ENCODE data around the gene LTO1. TPM values are rescaled to one million over a fixed set of nuclear protein-coding genes. Genes with fewer than 3 reads are reported as not detected.

Gene LTO1
- total RNA-seq, 1 experiment from 2014 or later, result 9.7 TPM

DNA sequence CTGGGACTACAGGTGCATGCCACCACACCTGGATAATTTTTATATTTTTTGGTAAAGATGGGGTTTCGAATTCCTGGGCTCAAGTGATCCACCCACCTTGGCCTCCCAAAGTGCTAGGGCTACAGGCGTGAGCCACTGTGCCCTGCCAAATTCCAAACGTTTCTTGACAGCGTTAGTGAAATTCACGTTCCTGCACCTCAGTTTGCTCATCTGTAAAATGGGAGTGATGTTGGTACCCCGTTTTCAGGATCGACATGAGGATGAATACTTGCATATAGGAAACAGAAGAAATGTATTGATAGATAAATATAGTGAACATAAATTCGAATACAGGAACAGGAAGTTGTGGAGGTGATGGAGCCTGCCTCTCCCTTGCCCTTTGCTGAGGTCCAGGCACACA lies 10.2 kb upstream of the LTO1 start:
- no peak for DNase-seq (ENCODE audit: low read depth)
- in situ Hi-C loops (cut with HindIII; ENCODE audit: low pct_unique_long_range_greater_than_20kb, low sequenced_read_pairs), result no loop called here

DNA sequence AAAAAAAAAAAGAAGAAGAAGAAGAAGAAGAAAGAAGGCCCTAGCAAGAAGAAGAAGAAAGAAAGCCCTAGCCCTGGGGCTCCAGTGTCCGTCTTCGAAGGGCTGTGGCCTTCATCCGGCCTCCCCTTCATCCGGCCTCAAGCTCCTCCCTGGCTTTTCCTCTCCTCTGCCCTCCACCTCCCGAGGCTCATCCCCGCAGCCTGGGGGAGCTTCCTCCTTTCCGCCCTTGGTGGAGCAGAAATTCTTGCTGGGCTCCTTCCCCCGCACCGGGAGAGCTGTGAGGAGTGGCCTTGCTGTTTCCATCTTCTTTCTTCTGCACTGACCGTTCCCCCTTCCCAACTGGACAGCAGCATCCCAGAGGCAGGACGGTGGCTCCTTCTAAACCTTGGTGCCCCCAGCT lies 9.5 kb upstream of the LTO1 start:
- in situ Hi-C loops (cut with HindIII; ENCODE audit: low pct_unique_long_range_greater_than_20kb, low sequenced_read_pairs), result no loop called here
- DNase-seq (ENCODE audit: low read depth), result no peak

DNA sequence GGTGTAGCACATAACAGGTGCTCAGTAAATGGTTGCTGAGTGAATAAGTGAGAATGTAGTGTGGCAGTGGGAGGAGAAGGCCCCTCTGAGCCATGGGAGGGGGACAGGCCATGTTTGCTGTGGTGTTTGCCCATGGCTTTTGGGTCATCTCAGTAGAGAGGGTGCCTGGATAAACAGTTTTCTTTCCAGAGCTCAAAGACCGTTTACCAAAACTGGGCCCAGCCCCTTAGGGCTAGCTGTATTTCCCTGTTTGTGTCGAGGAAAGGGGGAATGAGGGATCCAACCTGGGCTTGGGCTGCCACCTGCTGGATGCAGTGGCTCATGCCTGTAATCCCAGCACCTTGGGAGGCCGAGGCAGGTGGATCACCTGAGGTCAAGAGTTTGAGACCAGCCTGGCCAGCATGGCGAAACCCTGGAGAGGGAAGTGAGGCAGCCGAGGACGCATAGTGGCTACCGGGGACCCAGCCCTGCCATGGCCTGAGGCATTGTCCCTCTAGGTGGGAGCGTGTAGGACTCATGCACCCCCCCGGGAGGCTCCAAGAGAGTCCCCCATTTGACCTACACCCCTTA lies 8.7 kb upstream of the LTO1 start:
- in situ Hi-C loops (cut with HindIII; ENCODE audit: low pct_unique_long_range_greater_than_20kb, low sequenced_read_pairs), result no loop called here
- DNase-seq (ENCODE audit: low read depth), result no peak

DNA sequence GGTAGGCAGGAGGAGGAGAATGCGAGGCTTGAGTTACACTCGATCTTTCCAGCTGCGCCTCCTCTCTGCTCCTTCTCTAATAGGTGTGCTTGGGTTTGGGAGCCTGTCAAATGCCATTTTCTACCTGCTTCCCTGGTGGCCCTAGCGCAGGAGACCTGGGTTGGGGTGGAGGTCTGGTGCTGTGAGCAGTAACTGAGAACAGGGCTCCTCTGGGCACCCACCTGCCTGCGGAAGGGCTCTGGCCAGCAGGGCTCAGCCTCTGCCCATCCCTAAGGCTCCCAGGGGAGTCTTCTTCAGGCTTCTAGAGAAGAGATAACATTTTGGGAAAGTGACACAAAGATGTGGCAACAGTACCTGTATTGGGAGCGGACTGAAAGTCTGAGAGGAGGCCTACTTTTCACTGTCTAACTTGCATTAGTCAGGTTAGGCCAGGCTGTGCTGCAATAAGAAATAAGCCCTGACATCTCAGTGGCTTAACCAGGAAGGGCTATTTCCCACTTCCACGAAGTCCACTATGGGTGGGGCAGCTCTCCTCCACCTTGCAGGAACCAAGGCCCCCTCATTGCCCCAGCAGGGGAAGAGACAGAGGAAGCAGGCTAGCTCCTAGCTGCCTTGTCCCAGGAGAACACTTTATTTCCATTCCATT lies 7.7 kb upstream of the LTO1 start:
- in situ Hi-C loops (cut with HindIII; ENCODE audit: low pct_unique_long_range_greater_than_20kb, low sequenced_read_pairs), result no loop called here
- DNase-seq (ENCODE audit: low read depth), result no peak

DNA sequence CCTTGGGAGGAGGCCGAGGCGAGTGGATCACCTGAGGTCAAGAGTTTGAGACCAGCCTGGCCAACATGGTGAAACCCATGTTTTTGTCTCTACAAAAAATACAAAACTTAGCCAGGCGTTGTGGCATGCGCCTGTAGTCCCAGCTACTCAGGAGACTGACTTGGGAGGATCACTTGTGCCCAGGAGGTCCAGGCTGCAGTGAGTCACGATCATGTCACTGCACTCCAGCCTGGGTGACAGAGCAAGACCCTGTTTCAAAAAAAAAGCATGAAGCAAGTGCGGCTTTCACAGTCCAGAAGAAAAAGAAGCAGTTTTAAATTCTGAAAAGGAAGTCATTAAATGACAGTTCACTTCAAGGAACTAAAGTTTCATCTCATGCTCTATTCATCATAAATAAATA lies 7.1 kb upstream of the LTO1 start:
- DNase-seq (ENCODE audit: low read depth), result peak; percentile 52
- in situ Hi-C loops (cut with HindIII; ENCODE audit: low pct_unique_long_range_greater_than_20kb, low sequenced_read_pairs), result no loop called here

DNA sequence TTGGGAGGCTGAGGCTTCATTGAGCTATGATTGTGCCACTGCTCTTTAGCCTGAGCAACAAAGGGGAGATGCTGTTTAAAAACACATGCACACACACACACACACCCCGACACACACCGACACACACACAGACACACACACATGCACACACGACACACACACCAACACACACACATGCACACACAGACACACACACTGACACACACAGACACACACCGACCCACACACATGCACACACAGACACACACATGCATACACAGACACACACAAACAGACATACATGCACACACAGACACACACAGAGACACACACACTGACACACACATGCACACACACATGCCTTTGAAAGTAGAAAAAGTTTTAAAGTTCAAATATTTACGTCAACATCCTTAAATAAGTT lies 5.5 kb upstream of the LTO1 start:
- in situ Hi-C loops (cut with HindIII; ENCODE audit: low pct_unique_long_range_greater_than_20kb, low sequenced_read_pairs), result no loop called here

DNA sequence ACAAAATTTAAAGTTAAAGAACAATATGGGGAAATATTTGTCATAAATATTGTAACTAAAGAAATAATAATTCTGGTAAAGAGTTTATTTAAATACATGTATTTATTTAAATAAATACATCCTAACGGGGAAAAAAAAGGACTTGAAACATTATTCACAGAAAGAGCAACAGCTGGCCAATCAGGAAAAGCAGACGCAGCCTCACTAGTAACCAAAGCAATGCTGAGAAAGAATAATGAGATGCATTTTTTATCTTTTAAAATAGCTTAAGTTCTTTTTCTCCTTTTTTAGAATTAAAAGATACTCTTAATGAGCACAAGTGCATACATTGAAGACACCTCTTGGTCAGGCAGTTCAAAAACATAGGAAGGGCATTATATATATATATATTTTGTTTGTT lies 2.6 kb upstream of the LTO1 start:
- no peak for DNase-seq (ENCODE audit: low read depth)
- in situ Hi-C loops (cut with HindIII; ENCODE audit: low pct_unique_long_range_greater_than_20kb, low sequenced_read_pairs), result no loop called here

More for the DNA sequence above, 5.5 kb upstream of the LTO1 start:
- DNase-seq (ENCODE audit: low read depth), result no peak

DNA sequence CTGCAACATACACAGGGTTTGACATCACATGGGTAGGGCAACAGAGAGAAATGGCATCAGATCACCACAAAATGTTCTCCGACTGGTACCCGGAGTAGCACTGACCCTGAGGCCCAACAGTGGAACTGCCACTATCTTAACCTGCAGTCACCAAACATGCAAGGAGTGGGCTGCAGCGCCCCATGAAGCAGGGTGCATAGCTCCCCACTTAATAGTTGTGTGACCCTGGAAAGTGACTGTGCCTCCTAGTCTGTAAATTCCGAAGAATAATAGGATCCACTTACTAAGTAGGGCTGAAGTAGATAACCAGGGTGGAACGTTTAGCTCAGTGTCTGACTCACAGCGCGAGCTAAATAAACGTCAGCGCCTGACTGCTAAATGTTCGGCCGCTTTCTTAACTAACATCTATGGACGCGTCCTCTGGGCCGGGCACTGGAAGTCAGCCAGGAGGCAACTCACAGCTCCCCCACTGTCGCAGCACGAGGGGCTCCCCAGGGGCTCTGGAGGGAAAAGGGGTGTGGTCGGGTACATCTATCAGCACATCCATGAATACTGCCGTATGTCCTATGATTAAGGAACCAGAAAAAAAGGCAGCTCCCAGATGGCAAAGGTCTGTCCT lies 777 bp downstream of the LTO1 start:
- DNase-seq (ENCODE audit: low read depth), result no peak
- in situ Hi-C loops (cut with HindIII; ENCODE audit: low pct_unique_long_range_greater_than_20kb, low sequenced_read_pairs), result loop anchor here (25.0 kb wide), 1 partner anchor 562 kb away; no protein-coding TSS in a partner anchor

DNA sequence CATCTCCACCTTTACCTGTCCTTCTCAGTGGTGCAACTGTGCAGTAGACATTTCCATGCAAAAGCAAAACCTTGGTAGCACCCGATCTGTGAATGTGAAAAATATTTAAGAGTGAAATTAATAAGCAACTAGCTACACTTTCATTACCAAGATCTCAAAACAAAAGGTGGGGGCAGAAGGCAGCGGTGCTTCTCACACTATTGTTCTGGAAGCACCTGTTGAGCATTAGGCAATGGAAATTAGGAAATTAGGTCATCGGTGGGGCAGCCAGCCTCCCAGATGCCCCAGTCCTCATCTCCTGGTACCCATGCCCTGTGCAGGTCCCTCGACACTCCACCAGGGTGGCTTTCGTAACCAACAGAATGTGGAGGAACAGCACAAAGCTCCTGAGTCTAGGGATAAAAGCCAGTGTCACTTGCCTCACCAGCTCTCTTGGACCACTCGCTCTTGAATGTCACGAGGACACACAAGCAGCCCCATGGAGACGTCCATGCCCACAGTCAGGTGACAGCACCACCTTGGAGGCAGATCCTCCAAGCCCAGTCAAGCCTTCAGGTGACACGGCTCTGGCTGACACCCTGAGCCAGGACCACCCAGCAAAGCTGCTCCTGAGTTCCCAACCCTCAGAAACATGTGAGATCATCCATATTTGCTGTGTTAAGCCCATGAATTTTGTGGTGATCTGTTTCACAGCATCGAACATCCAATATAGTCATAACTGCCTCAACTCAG lies 3.3 kb downstream of the LTO1 start:
- no peak for DNase-seq (ENCODE audit: low read depth)
- in situ Hi-C loops (cut with HindIII; ENCODE audit: low pct_unique_long_range_greater_than_20kb, low sequenced_read_pairs), result loop anchor here (25.0 kb wide), 1 partner anchor 560 kb away; no protein-coding TSS in a partner anchor

DNA sequence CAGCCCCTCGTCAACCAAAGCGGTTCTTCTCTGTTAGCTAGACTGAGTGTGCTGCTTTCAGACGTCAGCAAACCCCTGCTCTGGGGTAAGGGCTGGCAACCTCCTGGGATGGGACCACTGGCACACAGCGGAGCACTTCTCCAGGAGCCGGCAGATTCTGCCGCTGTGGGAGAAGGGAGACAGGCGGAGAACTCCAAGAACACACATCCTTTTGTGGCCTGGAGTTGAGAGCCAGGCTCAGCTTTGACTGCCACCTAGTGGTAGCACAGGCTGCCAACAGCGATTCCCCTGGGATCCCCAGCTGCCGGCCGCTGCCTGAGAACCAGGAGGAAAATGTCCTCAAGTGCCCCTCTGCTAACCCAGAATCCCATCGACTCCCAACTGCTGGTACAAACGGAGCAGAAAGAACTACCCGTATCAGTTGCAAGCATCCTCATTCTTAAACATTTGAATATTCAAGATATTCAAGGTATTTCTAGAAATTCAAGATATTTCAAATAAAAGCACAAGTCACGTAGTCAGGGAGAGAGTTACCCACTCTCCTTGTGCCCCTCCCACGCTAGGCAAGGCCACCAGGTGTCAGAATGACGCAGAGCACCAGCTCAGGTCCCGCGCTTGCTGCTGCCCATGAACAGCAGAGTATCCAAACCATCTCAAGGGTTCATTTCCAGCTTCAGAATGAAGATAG lies 4.9 kb downstream of the LTO1 start:
- in situ Hi-C loops (cut with HindIII; ENCODE audit: low pct_unique_long_range_greater_than_20kb, low sequenced_read_pairs), result loop anchor here (25.0 kb wide), 1 partner anchor 558 kb away; no protein-coding TSS in a partner anchor
- peak; percentile 53 for DNase-seq (ENCODE audit: low read depth)

DNA sequence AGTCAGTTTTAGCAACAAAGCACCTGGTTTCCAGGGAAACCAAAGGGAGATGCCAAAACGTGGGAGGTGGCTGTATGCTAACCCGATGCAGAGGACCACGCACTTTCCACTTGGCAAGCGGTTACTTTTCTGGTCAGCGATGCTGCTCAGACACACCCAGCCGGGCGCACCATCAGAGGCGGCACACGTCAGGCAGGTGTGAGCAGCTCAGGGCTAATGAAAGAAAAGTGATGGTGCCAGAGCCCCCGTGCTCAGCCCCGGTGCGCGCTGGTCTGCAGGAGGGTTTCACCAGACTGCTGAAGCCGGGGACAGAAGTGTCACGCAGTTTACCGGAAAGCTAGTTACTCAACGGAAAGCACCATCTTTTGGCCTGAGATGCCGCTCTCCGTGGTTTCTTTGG lies 5.7 kb downstream of the LTO1 start:
- no peak for DNase-seq (ENCODE audit: low read depth)
- in situ Hi-C loops (cut with HindIII; ENCODE audit: low pct_unique_long_range_greater_than_20kb, low sequenced_read_pairs), result loop anchor here (25.0 kb wide), 1 partner anchor 557 kb away; no protein-coding TSS in a partner anchor

DNA sequence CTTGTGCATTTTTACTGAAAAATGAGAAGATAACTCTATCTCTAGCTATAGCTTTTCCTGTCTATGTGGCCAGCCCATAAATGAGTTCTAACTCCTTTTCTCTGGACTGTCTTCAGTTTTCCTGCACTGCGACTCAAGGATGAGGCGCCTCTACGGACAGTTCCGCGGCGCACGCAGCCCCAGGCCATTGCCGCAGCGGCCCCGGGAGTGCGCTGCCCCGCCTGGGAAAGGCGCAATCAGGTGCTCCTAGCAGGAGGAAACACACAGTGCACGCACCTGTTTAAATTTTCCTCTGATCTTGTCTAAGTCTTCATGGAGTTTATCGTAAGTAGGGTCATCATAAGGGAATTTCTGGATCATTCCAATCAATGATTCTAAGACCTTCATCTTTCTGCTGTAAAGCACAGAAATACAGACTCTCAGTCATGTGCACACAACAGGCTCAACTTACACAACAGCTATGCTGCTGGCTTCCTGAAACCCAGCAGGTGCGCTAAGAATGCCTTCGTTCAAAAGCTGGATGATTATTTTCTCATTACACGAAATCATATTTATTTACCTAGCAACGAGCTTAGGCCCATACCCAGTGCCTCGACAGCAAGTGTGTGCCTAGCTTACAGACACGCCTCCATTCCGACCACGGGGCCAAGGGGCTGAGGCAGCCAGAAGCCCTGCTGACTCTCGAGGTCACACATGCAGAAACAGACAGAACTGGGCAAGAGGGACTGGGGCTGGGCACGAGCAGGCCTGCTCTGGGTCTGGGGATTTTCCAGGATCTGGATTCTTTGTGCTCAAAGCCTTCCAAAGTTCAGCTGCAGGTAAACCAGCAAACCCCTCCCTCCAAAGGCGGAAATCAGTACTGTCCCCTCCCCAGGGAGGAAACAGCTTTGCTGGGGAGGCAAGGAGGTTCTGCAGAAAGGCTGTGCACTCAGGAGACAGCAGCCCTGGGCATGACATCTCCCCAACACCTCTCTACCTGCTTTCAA lies 7.2 kb downstream of the LTO1 start:
- DNase-seq (ENCODE audit: low read depth), result no peak
- in situ Hi-C loops (cut with HindIII; ENCODE audit: low pct_unique_long_range_greater_than_20kb, low sequenced_read_pairs), result loop anchor here (25.0 kb wide), 1 partner anchor 556 kb away; no protein-coding TSS in a partner anchor

DNA sequence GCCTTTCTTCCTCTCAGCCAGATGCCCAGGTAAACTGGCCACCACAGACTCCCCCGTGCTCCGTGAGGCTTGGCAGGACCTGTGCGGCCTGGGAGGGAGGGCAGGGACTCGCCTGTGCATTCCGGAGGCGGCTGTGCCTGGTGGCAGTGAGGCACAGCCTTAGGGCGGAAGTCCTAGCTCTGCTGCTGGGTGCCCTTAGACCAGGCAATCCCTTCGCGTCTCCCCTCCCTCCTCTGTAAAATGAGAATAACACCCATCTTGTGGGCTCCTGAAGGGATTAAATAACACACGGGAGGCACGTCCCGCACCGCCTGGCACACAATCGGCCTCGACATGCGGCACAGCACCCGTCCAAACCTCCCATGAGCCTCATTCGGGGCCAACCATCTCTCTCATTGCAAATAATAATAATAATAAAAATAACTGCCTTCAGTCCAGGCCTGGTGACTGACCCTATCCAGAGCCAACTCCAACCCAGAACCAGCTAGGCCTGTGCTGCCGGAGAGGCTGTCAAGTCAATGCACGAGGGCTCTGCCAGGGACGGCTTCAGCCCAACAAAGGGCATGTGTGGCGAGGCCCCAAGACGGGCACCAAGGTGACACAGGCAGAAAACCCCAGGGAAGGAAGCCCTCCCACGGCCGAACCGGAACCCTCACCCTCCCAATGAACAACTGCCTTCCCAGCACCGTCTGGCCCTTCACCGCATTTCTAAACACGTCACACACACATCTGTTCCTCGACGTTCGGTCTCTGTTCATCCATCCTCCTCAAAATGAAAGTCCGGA lies 8.2 kb downstream of the LTO1 start:
- in situ Hi-C loops (cut with HindIII; ENCODE audit: low pct_unique_long_range_greater_than_20kb, low sequenced_read_pairs), result loop anchor here (25.0 kb wide), 1 partner anchor 555 kb away; no protein-coding TSS in a partner anchor
- DNase-seq (ENCODE audit: low read depth), result no peak

DNA sequence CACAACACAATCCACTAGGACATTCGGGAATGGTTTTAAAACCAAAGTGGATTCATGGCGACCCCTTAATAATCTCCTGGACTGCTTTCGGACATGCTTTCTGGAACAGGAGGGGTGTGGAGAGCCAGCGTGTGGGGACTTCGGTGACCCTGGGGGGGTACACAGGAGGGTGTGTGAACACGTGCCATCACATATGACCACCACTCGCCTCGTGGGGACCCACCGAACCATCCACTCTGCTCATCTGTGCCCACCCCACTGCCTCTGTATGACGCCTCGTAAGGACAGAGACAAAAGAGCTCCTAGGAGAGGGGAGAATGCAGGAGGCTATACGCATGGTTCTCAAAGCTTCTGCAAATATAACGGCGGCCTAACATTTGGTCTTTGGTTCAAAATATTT lies 8.9 kb downstream of the LTO1 start:
- DNase-seq (ENCODE audit: low read depth), result no peak
- in situ Hi-C loops (cut with HindIII; ENCODE audit: low pct_unique_long_range_greater_than_20kb, low sequenced_read_pairs), result loop anchor here (25.0 kb wide), 1 partner anchor 554 kb away; no protein-coding TSS in a partner anchor

DNA sequence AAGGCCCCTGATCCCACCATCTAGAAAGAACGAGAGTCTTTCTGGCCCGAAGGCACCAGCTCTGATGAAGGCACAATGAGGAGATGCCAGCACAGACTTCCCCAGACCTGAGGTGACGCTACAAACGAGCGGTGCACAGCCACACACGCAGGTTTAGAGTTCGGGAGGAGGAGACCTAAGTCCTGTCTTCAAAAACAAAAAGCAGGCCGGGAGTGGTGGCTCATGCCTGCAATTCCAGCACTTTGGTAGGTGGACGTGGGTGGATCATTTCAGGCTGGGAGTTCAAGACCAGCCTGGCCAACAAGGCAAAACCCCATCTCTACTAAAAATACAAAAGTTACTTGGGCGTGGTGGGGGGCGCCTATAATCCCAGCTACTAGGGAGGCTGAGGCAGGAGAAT lies 9.5 kb downstream of the LTO1 start:
- in situ Hi-C loops (cut with HindIII; ENCODE audit: low pct_unique_long_range_greater_than_20kb, low sequenced_read_pairs), result loop anchor here (25.0 kb wide), 1 partner anchor 553 kb away; no protein-coding TSS in a partner anchor
- no peak for DNase-seq (ENCODE audit: low read depth)

DNA sequence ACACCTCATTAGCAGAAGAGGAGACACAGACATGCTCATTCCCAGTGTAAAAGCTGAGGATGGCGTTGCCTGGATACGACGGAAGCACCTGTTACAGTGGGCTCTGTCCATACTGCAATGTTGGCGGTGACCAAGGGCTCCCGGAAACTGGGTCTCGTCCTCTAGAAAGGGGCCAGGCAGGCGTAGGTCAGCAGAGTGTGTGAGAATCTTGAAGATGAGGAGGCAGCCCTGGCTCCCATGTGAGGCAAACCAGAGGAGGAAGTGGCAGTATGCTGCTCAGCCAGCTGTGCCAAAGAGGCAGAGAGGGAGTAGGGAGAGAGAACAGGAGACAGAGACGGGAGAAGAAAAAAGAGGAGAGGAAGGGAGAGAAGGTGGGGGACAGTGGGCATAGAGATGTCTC lies 10.3 kb downstream of the LTO1 start:
- DNase-seq (ENCODE audit: low read depth), result no peak
- in situ Hi-C loops (cut with HindIII; ENCODE audit: low pct_unique_long_range_greater_than_20kb, low sequenced_read_pairs), result loop anchor here (25.0 kb wide), 1 partner anchor 553 kb away; no protein-coding TSS in a partner anchor

All from Caki2 (cell line).